Measurements from ENCODE around the gene CDC42BPB. TPM values are rescaled to one million over a fixed set of nuclear protein-coding genes. Genes with fewer than 3 reads are reported as not detected.
A peak's percentile ranks its signal among the peaks of the same experiment; 100 is the strongest.

CDC42BPB gene
- total RNA-seq, 1 donor from 2014 or later, result 48.2 TPM

DNA sequence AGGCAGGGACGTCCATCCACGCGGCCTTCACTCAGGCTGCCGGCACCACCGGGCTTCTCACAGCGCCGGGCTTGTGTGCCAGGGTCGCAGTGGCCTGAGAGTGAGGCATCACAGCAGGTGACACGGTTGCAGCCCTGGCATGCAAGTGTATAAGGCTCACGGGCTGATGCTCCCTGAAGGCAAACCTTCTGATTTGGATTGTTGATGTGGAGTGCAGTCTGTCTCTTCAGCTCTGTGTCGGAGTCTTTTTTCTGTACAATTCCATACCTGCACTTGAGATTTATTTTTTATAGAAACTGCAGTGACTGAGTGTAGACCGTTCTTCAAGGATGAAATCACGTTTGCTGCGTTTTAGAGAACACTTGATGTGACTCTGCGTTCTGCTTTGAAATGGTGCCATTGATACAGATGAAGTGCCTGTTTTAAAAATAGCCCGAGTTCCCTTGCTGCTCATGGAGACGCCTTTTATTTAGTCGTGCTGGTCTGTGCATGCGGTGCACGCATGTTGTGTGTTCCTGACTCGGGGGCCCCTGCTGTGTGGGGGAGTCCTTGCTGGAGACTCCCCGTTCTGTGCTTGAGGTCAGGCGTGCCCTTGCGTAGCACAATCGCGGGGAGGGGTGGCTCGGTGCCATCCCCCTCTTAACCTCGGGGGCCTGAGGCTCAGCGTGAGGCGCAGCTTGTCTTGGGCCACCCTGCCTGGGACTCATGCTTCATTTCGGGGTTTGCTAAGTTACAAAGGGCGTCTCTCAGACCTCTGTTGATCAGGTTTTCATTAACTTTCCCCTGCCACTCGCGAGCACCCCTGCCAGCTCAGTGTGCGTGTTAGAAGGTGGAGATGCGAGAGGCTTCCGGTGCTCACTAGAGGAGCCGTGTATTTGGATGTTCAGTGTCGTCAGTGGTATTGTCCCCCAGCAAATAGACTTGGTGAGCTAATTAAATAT is 156.4 kb downstream of the CDC42BPB start:
- Histone ChIP-seq H3K36me3 (peaks cover under 1% of the 10 kb centered on the region), H3K27ac (no peak overlapping the region), H3K9ac (no peak overlapping the region), H3F3A (ENCODE audit: low read depth) (no peaks in the 10 kb centered on the region), H3K4me3 (no peak overlapping the region), H3K9me3 (ENCODE audit: low read depth) (no peaks in the 10 kb centered on the region), H3K27me3 (no peaks in the 10 kb centered on the region), H2AFZ (replicated peaks) (no peak overlapping the region), H3K79me2 (ENCODE audit: low read depth) (no peaks in the 10 kb centered on the region), H4K20me1 (ENCODE audit: low read depth) (no peaks in the 10 kb centered on the region), H3K4me1 (no peaks in the 10 kb centered on the region), H3K4me2 (no peak overlapping the region)
- no peak for DNase-seq (ENCODE audit: low spot score)
- peak overlapping the region; percentile 44 for H3K27ac Mint-ChIP-seq
- no peak overlapping the region for H3K4me3 Mint-ChIP-seq
- no peaks in the 10 kb centered on the region for H3K9me3 Mint-ChIP-seq
- H3K36me3 Mint-ChIP-seq, result peaks cover 22% of the 10 kb centered on the region
- TF ChIP-seq EZH2 (IDR thresholded peaks at IDR 0.05) (no peak), EZH2phosphoT487 (IDR thresholded peaks at IDR 0.05) (no peak)
- TF ChIP-seq, protein P1, sequence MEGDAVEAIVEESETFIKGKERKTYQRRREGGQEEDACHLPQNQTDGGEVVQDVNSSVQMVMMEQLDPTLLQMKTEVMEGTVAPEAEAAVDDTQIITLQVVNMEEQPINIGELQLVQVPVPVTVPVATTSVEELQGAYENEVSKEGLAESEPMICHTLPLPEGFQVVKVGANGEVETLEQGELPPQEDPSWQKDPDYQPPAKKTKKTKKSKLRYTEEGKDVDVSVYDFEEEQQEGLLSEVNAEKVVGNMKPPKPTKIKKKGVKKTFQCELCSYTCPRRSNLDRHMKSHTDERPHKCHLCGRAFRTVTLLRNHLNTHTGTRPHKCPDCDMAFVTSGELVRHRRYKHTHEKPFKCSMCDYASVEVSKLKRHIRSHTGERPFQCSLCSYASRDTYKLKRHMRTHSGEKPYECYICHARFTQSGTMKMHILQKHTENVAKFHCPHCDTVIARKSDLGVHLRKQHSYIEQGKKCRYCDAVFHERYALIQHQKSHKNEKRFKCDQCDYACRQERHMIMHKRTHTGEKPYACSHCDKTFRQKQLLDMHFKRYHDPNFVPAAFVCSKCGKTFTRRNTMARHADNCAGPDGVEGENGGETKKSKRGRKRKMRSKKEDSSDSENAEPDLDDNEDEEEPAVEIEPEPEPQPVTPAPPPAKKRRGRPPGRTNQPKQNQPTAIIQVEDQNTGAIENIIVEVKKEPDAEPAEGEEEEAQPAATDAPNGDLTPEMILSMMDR (IDR thresholded peaks at IDR 0.05), result no peak
- H3K4me1 Mint-ChIP-seq, result peaks cover 9% of the 10 kb centered on the region
- peaks cover 2% of the 10 kb centered on the region for H3K27me3 Mint-ChIP-seq (ENCODE audit: insufficient read depth, low read depth)

DNA sequence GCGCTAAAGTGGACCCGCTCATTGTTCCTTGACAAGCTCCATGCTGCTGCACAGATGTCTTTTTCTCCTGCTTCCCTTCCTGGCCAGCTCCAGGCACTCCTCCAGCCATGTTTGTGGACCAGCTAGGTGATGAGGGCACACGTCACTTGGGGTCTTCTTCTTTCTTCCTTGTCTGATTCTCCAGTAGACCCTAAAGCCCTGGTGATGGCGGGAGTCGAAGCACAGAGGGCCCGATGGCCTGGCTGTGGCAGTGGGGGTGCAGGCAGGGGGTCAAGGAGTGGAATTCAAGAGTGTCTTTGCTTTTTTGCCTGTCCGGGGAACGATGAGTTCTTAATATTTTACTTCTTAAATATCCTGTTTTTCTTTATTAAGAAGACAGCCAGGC is 157.8 kb downstream of the CDC42BPB start:
- peak overlapping the region; percentile 76 for H3K27ac Mint-ChIP-seq
- H3K9me3 Mint-ChIP-seq, result no peaks in the 10 kb centered on the region
- H3K27me3 Mint-ChIP-seq (ENCODE audit: insufficient read depth, low read depth), result peaks cover 2% of the 10 kb centered on the region
- Histone ChIP-seq H3F3A (ENCODE audit: low read depth) (no peaks in the 10 kb centered on the region), H3K9ac (no peak overlapping the region), H3K36me3 (no peaks in the 10 kb centered on the region), H2AFZ (replicated peaks) (no peak overlapping the region), H3K4me1 (no peaks in the 10 kb centered on the region), H3K9me3 (ENCODE audit: low read depth) (no peaks in the 10 kb centered on the region), H3K79me2 (ENCODE audit: low read depth) (no peaks in the 10 kb centered on the region), H3K27ac (no peak overlapping the region), H4K20me1 (ENCODE audit: low read depth) (no peaks in the 10 kb centered on the region), H3K27me3 (no peaks in the 10 kb centered on the region), H3K4me3 (no peak overlapping the region), H3K4me2 (no peak overlapping the region)
- peaks cover 20% of the 10 kb centered on the region for H3K36me3 Mint-ChIP-seq
- peaks cover 9% of the 10 kb centered on the region for H3K4me1 Mint-ChIP-seq
- DNase-seq (ENCODE audit: low spot score), result no peak
- H3K4me3 Mint-ChIP-seq, result no peak overlapping the region
- no peak for TF ChIP-seq EZH2phosphoT487 (IDR thresholded peaks at IDR 0.05)
- no peak for TF ChIP-seq EZH2 (IDR thresholded peaks at IDR 0.05)
- TF ChIP-seq, protein P1 (IDR thresholded peaks at IDR 0.05), result no peak

DNA sequence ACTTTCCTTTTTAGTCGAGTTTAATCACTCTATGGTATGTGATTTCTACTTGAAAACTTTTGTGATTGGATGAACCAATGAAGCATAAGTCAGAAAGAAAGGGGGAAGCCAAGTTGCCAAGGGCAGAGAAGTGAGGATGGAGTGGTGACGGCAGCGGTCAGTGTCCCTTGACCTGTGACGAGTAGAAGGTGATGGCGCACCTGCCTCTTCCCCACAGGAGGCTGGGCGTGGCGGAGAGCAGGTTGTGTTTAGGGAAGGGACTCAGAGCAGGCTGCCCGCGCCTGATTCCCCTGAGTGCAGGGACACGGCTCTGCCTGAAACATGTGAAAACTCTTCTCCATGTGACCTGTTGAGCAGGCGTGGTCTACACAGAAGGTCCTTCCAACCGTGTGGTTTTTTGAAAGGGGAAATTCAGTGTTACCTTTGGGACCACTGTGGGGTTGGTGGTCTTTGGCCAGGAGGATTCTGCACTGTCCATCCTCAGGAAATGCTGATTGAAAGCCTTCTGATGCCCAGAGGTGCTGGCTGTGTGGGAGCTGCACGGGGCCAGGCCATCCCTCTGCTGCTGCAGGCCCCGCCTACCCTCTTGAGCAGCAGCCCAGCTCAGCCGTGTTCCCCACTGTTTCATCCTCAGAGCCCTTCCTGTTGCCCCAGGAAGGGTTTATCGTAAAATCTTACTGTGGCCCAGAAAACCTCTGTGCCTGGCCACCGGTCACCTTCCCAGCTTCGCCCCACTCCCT is 158.4 kb downstream of the CDC42BPB start:
- Histone ChIP-seq H3K27me3 (no peaks in the 10 kb centered on the region), H4K20me1 (ENCODE audit: low read depth) (no peaks in the 10 kb centered on the region), H3K4me2 (no peak overlapping the region), H3K36me3 (no peaks in the 10 kb centered on the region), H3K4me3 (no peak overlapping the region), H3K27ac (no peak overlapping the region), H3F3A (ENCODE audit: low read depth) (no peaks in the 10 kb centered on the region), H3K79me2 (ENCODE audit: low read depth) (no peaks in the 10 kb centered on the region), H3K4me1 (no peaks in the 10 kb centered on the region), H3K9me3 (ENCODE audit: low read depth) (no peaks in the 10 kb centered on the region), H3K9ac (no peak overlapping the region), H2AFZ (replicated peaks) (no peak overlapping the region)
- Mint-ChIP-seq H3K36me3 (peaks cover 20% of the 10 kb centered on the region), H3K27ac (peak overlapping the region; percentile 76), H3K9me3 (no peaks in the 10 kb centered on the region), H3K27me3 (ENCODE audit: insufficient read depth, low read depth) (no peaks in the 10 kb centered on the region), H3K4me1 (peaks cover 9% of the 10 kb centered on the region), H3K4me3 (no peak overlapping the region)
- DNase-seq (ENCODE audit: low spot score), result no peak
- TF ChIP-seq, protein P1 (IDR thresholded peaks at IDR 0.05), result no peak
- TF ChIP-seq EZH2phosphoT487 (IDR thresholded peaks at IDR 0.05) (no peak), EZH2 (IDR thresholded peaks at IDR 0.05) (no peak)

Measured in neural progenitor cell (in vitro differentiated cells).